ENCODE data around the gene CD34.
"Not testable (repeated sequence)": the region's sequence is repeated elsewhere in the genome, so short reads cannot be mapped to it uniquely, and the experiment has no call there.

CD34 gene

DNA sequence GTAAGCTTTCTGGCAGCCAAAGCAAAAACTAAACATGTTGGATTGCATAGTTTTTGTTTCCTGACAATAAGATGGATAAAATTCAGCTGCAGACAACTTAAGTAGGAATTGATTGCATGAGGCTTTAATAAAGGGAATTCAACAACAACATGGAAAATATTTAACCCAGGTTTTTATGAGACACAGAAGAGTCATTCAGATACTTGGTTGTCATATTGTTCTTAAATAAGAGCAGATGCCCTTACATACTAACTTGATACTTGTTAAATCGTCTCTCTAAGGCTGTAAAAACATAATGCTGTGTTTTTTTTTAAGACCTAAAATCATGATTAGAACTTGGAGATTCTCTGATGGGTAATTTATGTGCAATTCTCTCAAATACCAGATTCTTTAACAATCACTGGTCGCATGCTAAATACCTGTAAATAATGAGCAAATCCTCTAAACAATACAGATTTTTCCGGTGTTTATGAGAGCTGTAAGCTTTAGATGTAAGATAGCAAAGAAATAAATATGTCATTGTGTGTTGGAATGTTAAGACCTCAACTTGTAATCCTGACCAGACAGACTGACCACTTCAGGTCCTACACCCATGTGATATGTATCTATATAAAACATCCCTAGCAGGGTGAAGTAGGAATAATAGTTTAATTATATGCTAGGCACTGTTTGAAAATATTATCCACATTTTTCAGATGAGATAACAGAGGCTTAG lies 37.8 kb upstream of the CD34 start:
- H3K27me3 ChIP-seq (ENCODE audit: control insufficient read depth, insufficient read depth, low read length), result no peaks in the 10 kb centered on the region
- no peak overlapping the region for H3K4me3 ChIP-seq (ENCODE audit: low read length)
- no peaks in the 10 kb centered on the region for H3K4me1 ChIP-seq (ENCODE audit: control insufficient read depth, insufficient read depth, low read length)
- H3K36me3 ChIP-seq (ENCODE audit: control insufficient read depth, insufficient read depth, low read length), result no peaks in the 10 kb centered on the region
- H3K9ac ChIP-seq (ENCODE audit: low read length), result no peak overlapping the region
- no peak overlapping the region for H3K27ac ChIP-seq (ENCODE audit: low read depth, low read length)

- Histone ChIP-seq H3K27ac (ENCODE audit: low read depth, low read length) (no peak overlapping the region), H3K27me3 (ENCODE audit: control insufficient read depth, insufficient read depth, low read length) (no peaks in the 10 kb centered on the region), H3K4me3 (ENCODE audit: low read length) (no peak overlapping the region), H3K4me1 (ENCODE audit: control insufficient read depth, insufficient read depth, low read length) (no peaks in the 10 kb centered on the region), H3K36me3 (ENCODE audit: control insufficient read depth, insufficient read depth, low read length) (no peaks in the 10 kb centered on the region), H3K9ac (ENCODE audit: low read length) (no peak overlapping the region)
These were observed 35.8 kb upstream of the CD34 start for GRCh38 chr1:207946756-207947155.

DNA sequence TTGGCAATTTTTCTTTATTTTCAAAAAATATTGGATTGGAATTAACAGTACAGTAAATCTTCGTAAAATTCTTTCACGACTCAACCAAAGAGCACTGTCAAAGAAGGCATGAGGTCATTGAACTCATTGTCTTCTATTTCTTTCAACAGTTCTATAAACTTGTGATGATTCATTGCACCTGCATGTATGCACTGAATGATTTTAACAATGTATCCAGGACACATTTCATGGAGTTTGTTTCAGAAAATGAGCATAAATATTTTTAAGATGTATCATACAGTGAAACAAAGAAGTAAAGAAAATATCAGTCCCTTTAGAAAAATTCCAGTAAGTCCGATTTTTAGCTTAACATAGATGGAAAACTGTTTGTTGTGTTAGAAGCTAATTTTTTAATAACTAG lies 33.6 kb upstream of the CD34 start:
- Histone ChIP-seq H3K9ac (ENCODE audit: low read length) (no peak overlapping the region), H3K27ac (ENCODE audit: low read depth, low read length) (no peak overlapping the region), H3K27me3 (ENCODE audit: control insufficient read depth, insufficient read depth, low read length) (no peaks in the 10 kb centered on the region), H3K36me3 (ENCODE audit: control insufficient read depth, insufficient read depth, low read length) (no peaks in the 10 kb centered on the region), H3K4me1 (ENCODE audit: control insufficient read depth, insufficient read depth, low read length) (no peaks in the 10 kb centered on the region), H3K4me3 (ENCODE audit: low read length) (no peak overlapping the region)

DNA sequence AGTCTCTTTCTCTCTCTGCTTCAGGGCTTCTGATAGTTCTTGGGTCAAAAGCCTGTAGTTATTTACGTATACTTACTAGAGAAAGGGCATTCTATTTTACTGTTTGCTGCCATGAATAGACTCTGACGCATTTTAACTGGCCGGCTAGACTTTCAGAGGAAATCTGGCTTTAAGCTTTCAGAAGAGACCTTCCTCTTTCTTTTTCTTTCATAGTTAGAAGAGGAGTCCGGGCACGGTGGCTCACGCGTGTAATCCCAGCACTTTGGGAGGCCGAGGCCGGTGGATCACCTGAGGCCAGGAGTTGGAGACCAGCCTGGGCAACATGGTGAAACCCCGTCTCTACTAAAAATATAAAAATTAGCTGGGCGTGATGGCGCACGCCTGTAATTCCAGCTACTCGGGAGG lies 31.4 kb upstream of the CD34 start:
- H3K27ac ChIP-seq (ENCODE audit: low read depth, low read length), result peak overlapping the region; percentile 61
- not testable (repeated sequence) for H3K27me3 ChIP-seq (ENCODE audit: control insufficient read depth, insufficient read depth, low read length); H3K36me3 ChIP-seq (ENCODE audit: control insufficient read depth, insufficient read depth, low read length); H3K9ac ChIP-seq (ENCODE audit: low read length); H3K4me3 ChIP-seq (ENCODE audit: low read length); H3K4me1 ChIP-seq (ENCODE audit: control insufficient read depth, insufficient read depth, low read length)

GRCh38 chr1:207941665-207942064 lies 30.7 kb upstream of the CD34 start:
- no peaks in the 10 kb centered on the region for H3K27me3 ChIP-seq (ENCODE audit: control insufficient read depth, insufficient read depth, low read length)
- no peaks in the 10 kb centered on the region for H3K4me1 ChIP-seq (ENCODE audit: control insufficient read depth, insufficient read depth, low read length)
- no peak overlapping the region for H3K27ac ChIP-seq (ENCODE audit: low read depth, low read length)
- no peak overlapping the region for H3K9ac ChIP-seq (ENCODE audit: low read length)
- no peaks in the 10 kb centered on the region for H3K36me3 ChIP-seq (ENCODE audit: control insufficient read depth, insufficient read depth, low read length)
- H3K4me3 ChIP-seq (ENCODE audit: low read length), result no peak overlapping the region

DNA sequence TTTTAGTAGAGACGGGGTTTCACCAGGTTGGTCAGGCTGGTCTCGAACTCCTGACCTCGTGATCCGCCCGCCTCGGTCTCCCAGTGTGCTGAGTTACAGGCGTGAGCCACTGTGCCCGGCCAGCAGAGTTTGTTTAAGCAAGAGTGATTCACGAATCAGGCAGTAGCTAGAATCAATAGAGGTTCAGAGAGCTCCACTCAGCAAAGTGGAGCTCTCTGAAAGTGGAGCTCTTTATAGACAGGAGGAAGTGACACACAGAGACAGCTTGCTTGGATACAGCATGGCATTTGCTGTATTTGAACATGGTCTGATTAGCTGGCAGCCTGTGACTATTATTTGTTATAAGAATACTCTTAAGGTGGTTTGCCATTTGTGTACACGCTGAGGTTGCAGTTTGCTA lies 27.1 kb upstream of the CD34 start:
- no peaks in the 10 kb centered on the region for H3K36me3 ChIP-seq (ENCODE audit: control insufficient read depth, insufficient read depth, low read length)
- H3K4me1 ChIP-seq (ENCODE audit: control insufficient read depth, insufficient read depth, low read length), result no peaks in the 10 kb centered on the region
- no peak overlapping the region for H3K9ac ChIP-seq (ENCODE audit: low read length)
- no peak overlapping the region for H3K27ac ChIP-seq (ENCODE audit: low read depth, low read length)
- no peaks in the 10 kb centered on the region for H3K27me3 ChIP-seq (ENCODE audit: control insufficient read depth, insufficient read depth, low read length)
- no peak overlapping the region for H3K4me3 ChIP-seq (ENCODE audit: low read length)

DNA sequence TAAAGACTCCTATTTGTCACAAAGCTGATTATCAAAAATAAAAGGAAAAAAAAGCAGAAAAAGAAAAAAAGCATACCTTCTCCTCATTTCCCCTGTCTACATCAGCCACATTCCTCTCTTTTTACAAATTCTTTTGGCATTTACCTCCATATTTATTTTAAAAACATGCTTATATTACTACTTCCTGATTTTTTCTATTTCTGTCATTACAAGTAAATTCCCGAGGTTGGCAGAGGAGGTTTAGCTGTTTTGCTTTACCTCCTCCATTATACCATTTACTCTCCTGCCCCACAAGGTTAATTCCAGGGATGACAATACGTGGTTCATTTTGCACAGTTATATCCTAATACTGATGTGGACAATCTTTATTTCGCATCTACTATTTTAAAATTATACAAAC lies 26.3 kb upstream of the CD34 start:
- Histone ChIP-seq H3K27ac (ENCODE audit: low read depth, low read length) (no peak overlapping the region), H3K27me3 (ENCODE audit: control insufficient read depth, insufficient read depth, low read length) (no peaks in the 10 kb centered on the region), H3K9ac (ENCODE audit: low read length) (no peak overlapping the region), H3K4me1 (ENCODE audit: control insufficient read depth, insufficient read depth, low read length) (no peaks in the 10 kb centered on the region), H3K4me3 (ENCODE audit: low read length) (no peak overlapping the region), H3K36me3 (ENCODE audit: control insufficient read depth, insufficient read depth, low read length) (no peaks in the 10 kb centered on the region)

GRCh38 chr1:207935166-207935583 lies 24.2 kb upstream of the CD34 start:
- Histone ChIP-seq H3K4me3 (ENCODE audit: low read length) (no peak overlapping the region), H3K4me1 (ENCODE audit: control insufficient read depth, insufficient read depth, low read length) (no peaks in the 10 kb centered on the region), H3K9ac (ENCODE audit: low read length) (no peak overlapping the region), H3K27me3 (ENCODE audit: control insufficient read depth, insufficient read depth, low read length) (no peaks in the 10 kb centered on the region), H3K36me3 (ENCODE audit: control insufficient read depth, insufficient read depth, low read length) (no peaks in the 10 kb centered on the region), H3K27ac (ENCODE audit: low read depth, low read length) (no peak overlapping the region)

DNA sequence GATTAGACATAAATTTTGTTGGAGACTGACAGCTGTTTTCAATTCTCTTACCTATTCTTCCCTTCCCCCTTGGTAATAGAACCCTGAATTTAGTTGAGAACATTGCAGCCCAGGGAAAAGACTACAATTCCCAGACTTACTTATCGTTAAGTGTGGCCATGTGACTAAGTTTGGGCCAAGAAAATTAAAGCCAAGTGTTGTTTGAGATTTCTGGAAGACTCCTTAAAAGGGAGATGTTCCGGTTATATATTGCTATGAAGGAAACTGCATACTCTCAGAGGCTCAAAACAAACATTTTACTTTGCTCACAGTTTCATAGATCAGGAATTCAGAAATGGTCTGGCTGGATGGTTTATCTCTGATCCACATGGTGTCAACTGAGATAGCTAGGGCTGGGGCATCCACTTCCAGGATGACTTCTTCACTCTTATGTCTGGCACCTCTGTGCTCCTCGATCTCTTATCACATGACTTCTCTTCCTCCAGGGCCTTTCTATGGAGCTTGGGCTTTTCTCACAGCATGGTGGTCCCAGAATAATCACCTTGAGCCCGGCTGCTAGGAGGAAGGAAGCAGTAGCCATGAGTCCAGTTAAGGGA lies 22.4 kb upstream of the CD34 start:
- H3K4me1 ChIP-seq (ENCODE audit: control insufficient read depth, insufficient read depth, low read length), result no peaks in the 10 kb centered on the region
- no peak overlapping the region for H3K9ac ChIP-seq (ENCODE audit: low read length)
- H3K4me3 ChIP-seq (ENCODE audit: low read length), result no peak overlapping the region
- no peaks in the 10 kb centered on the region for H3K27me3 ChIP-seq (ENCODE audit: control insufficient read depth, insufficient read depth, low read length)
- H3K27ac ChIP-seq (ENCODE audit: low read depth, low read length), result no peak overlapping the region
- no peaks in the 10 kb centered on the region for H3K36me3 ChIP-seq (ENCODE audit: control insufficient read depth, insufficient read depth, low read length)

DNA sequence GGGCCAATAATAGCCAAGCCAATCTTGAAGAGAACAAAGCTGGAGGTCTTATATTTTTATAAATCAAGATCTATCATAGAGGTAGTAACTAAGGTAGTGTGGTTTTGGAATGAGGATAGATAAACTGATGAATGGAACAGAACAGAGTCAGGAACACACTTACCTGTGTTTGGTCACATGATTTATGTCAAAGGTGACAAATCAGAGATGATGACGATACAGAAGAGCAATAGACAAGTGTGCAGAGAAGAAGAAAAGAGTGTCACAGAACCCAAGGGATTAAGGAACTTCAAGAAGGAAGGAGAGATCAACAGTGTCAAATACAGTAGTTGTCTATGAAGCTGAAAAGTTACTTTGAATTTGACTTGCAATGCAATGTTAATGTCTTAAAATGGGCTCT lies 16.1 kb upstream of the CD34 start:
- no peak overlapping the region for H3K9ac ChIP-seq (ENCODE audit: low read length)

GRCh38 chr1:207925969-207926368 lies 15.0 kb upstream of the CD34 start:
- not testable (repeated sequence) for H3K9ac ChIP-seq (ENCODE audit: low read length); H3K4me1 ChIP-seq (ENCODE audit: control insufficient read depth, insufficient read depth, low read length); H3K4me3 ChIP-seq (ENCODE audit: low read length); H3K27ac ChIP-seq (ENCODE audit: low read depth, low read length); H3K36me3 ChIP-seq (ENCODE audit: control insufficient read depth, insufficient read depth, low read length); H3K27me3 ChIP-seq (ENCODE audit: control insufficient read depth, insufficient read depth, low read length)

More for the DNA sequence above, 16.1 kb upstream of the CD34 start:
- H3K27me3 ChIP-seq (ENCODE audit: control insufficient read depth, insufficient read depth, low read length), result no peaks in the 10 kb centered on the region
- no peak overlapping the region for H3K27ac ChIP-seq (ENCODE audit: low read depth, low read length)
- H3K36me3 ChIP-seq (ENCODE audit: control insufficient read depth, insufficient read depth, low read length), result no peaks in the 10 kb centered on the region
- no peak overlapping the region for H3K4me3 ChIP-seq (ENCODE audit: low read length)
- H3K4me1 ChIP-seq (ENCODE audit: control insufficient read depth, insufficient read depth, low read length), result peaks cover 4% of the 10 kb centered on the region

DNA sequence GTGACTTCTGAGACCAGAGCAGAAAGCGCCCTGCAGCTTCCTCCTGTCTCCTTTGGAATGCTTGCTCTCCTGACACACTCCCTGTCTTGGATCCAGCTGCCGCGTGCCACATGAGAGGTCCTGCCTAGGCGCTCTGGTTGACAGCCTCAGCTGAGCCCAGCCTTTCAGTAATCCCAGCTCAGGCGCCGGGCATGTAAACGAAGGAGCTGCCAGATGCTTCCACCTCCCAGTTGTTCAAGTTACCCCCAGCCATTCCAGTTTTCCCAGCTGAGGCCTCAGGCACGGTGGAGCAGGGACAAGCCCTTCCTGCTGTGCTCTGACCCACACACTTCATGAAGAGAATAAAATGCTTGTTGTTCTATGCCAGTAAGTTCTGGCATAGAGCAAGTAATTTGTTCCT lies 14.3 kb upstream of the CD34 start:
- Histone ChIP-seq H3K36me3 (ENCODE audit: control insufficient read depth, insufficient read depth, low read length) (no peaks in the 10 kb centered on the region), H3K9ac (ENCODE audit: low read length) (no peak overlapping the region), H3K4me3 (ENCODE audit: low read length) (no peak overlapping the region), H3K27me3 (ENCODE audit: control insufficient read depth, insufficient read depth, low read length) (no peaks in the 10 kb centered on the region), H3K27ac (ENCODE audit: low read depth, low read length) (no peak overlapping the region), H3K4me1 (ENCODE audit: control insufficient read depth, insufficient read depth, low read length) (peaks cover 4% of the 10 kb centered on the region)

DNA sequence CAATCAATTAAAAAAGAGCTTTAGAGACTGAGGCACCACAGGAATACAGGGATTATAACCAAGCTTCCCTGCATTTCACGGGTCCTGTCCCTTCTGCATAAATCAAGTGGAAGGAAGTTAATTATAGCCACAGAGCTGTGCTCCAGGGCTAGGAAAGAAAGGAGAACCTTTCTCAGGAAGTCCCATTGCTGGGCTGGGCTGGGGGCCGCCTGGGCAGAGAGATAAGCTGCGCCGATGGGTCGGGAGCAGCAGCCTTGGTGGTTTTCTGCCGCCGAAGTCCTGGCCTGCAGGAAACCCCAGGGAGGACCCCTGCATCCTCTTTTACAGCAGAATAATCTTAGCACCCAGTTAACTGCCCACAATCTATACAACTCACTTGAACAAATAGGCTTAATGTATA lies 12.6 kb upstream of the CD34 start:
- Histone ChIP-seq H3K4me1 (ENCODE audit: control insufficient read depth, insufficient read depth, low read length) (peaks cover 6% of the 10 kb centered on the region), H3K4me3 (ENCODE audit: low read length) (no peak overlapping the region), H3K27me3 (ENCODE audit: control insufficient read depth, insufficient read depth, low read length) (no peaks in the 10 kb centered on the region), H3K27ac (ENCODE audit: low read depth, low read length) (no peak overlapping the region), H3K9ac (ENCODE audit: low read length) (no peak overlapping the region), H3K36me3 (ENCODE audit: control insufficient read depth, insufficient read depth, low read length) (no peaks in the 10 kb centered on the region)

All from rectal smooth muscle tissue (tissue), 1 donor.